Bronchial epithelial cell (primary cell): ENCODE results near the gene WDR81. TPM values are rescaled to one million over a fixed set of nuclear protein-coding genes. Genes with fewer than 3 reads are reported as not detected.
A peak's percentile ranks its signal among the peaks of the same experiment; 100 is the strongest.

Experiments
- DNase-seq: peaks from one replicate; pipeline ENCODE4 v3.0.0-alpha.2; 2010; ENCODE audit warnings: low read depth
- FAIRE-seq: peaks from 2 replicates; lab custom pipeline; 2011; peaks lifted over from hg19 to GRCh38; lab: Jason Lieb, UNC
- H3K27me3 ChIP-seq: 2 replicates; pipeline ENCODE4 v1.5.1; 2011; ENCODE audit warnings: low read length; ENCODE audit not compliant: control insufficient read depth, insufficient read depth
- H3K36me3 ChIP-seq: 2 replicates; pipeline ENCODE4 v1.5.1; 2011; ENCODE audit warnings: low read length; ENCODE audit not compliant: control insufficient read depth, insufficient read depth
- H3K4me3 ChIP-seq: 2 replicates; pipeline ENCODE4 v1.5.1; 2011; ENCODE audit warnings: mild to moderate bottlenecking, low read depth, low read length, control low read depth
- total RNA-seq: library from RNA; depleted of rRNA; stranded (reverse); fragments of >200 nt; gene quantifications from 2 replicates; pipeline ENCODE4 v1.2.1, GENCODE V29; 2014
- TF ChIP-seq, protein P1 (sequence below): IDR thresholded peaks from 2 replicates; pipeline ENCODE4 v1.5.1; 2011; ENCODE audit warnings: mild to moderate bottlenecking, moderate library complexity, low read length, control low read depth, inconsistent platforms; ENCODE audit not compliant: insufficient read depth, severe bottlenecking

Gene WDR81
- total RNA-seq, 1 donor from 2014 or later = 21.6 TPM

DNA sequence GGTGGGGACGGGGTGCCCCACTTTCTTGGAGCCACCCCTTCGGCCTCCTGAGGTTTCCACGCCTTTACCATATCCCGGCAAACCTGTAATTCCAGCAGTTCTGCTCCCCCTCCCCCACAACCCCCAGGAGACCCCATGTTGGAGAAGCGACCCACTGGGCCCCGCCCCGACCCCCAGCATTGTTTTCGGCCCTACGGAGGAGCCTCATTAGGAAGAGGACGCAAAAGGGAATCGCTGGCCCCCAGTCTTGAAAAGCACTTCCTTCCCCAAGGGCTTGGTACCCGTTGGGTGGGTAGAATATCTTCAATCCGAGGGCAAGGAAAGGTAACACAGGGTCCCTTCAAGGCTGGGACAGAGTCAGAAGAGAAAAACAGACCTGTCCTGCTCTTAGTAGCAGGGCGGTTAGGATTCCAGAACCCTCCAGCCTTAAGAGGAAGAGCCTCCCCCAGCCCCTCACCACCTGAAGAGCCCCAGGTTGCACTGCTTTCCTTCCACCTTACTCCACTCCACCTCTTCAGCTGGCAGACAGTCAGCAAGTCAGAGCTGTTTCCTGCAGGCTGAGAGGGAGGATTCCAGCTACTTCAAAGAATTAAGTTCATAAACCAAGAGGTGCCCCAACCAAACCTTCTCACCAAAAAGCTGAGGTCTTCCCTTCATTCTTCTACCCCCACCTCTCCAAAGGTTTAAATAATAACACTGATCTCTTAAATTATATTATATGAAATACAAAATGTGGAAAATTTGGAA is 13.5 kb upstream of the WDR81 start:
- H3K36me3 ChIP-seq = peaks cover 29% of the 10 kb centered on the region
- no peaks in the 10 kb centered on the region for H3K27me3 ChIP-seq
- TF ChIP-seq, protein P1, sequence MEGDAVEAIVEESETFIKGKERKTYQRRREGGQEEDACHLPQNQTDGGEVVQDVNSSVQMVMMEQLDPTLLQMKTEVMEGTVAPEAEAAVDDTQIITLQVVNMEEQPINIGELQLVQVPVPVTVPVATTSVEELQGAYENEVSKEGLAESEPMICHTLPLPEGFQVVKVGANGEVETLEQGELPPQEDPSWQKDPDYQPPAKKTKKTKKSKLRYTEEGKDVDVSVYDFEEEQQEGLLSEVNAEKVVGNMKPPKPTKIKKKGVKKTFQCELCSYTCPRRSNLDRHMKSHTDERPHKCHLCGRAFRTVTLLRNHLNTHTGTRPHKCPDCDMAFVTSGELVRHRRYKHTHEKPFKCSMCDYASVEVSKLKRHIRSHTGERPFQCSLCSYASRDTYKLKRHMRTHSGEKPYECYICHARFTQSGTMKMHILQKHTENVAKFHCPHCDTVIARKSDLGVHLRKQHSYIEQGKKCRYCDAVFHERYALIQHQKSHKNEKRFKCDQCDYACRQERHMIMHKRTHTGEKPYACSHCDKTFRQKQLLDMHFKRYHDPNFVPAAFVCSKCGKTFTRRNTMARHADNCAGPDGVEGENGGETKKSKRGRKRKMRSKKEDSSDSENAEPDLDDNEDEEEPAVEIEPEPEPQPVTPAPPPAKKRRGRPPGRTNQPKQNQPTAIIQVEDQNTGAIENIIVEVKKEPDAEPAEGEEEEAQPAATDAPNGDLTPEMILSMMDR = no peak
- no peak for FAIRE-seq
- DNase-seq = peak; percentile 44
- peak overlapping the region; percentile 75 for H3K4me3 ChIP-seq

DNA sequence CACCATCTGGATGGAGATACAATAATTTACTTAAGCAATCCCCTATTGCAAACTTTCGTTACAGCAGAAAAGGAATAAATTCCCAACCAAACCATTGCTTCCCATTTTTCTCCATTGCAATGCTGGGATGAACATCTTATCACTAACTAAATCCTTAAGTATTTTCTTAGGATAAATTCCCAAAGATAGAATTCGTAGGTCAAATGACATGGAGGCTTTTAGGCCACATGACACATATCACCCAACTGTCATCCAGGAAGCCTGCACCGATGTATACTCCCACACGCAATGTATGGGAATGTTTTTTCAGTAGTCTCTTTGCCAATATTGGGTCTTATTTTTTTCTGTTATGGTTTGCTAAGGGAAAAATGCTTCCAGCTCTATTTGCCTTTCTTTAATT is 12.7 kb upstream of the WDR81 start:
- DNase-seq (no peak), FAIRE-seq (no peak)
- H3K27me3 ChIP-seq = no peaks in the 10 kb centered on the region
- H3K4me3 ChIP-seq = no peak overlapping the region
- peaks cover 29% of the 10 kb centered on the region for H3K36me3 ChIP-seq
- TF ChIP-seq, protein P1 = no peak

DNA sequence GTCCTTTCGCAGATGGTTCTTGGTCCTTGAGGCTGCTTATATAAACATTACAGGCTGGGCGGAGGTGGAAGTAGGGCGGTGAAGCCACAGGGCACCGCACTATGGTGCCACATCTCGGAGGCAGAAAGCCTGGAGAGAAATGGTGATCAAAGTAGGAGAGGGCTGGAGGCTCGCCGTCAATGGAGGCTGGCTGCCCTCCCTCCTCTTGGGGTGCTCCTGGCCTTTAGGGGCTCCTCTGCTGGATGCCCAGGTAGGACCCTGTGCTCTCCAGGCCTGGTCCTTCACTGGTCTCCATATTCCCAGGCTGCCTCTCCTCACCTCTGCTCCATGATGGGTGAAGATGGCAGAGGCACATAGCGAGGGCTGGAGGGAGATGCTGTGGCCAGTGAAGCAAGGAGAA is 12.2 kb upstream of the WDR81 start:
- H3K4me3 ChIP-seq = no peak overlapping the region
- FAIRE-seq (no peak), DNase-seq (no peak)
- no peaks in the 10 kb centered on the region for H3K27me3 ChIP-seq
- TF ChIP-seq, protein P1 = no peak
- H3K36me3 ChIP-seq = peaks cover 29% of the 10 kb centered on the region

DNA sequence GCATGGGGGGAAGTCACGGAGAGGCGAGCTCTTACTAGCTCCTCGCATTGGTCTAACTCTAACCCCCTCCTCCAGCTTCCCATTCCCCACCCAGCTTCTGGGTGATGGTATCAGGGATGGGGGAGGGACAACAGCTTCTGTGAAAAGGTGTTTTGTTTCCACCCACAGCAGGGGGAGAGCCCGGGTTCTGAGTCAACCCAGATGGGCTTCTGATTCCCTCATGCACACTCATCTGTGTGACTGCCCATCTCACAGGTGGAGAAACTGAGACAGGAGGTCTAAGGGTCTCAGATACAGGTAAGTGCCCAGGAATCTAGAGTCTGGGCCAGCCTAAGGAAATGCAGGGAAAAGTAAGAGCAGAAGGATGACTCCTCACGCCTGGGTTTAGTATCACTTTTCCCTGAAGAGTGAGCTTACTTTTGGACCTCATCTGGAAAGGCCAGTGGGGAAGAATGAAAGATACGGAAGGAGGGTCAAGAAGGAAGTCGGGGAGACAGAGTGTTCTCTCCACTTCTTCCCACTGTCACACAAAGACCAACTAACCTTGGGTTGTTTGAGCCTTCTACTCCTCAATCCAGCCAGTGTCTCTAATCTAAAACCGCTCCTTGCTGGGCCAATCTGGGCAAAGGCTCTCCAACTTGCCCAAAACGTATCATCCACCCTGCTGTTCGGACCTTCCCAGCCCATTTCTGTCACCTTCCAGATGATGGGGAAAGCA is 11.2 kb upstream of the WDR81 start:
- no peaks in the 10 kb centered on the region for H3K27me3 ChIP-seq
- H3K36me3 ChIP-seq = peaks cover 27% of the 10 kb centered on the region
- DNase-seq (no peak), FAIRE-seq (no peak)
- TF ChIP-seq, protein P1 = no peak
- no peak overlapping the region for H3K4me3 ChIP-seq

DNA sequence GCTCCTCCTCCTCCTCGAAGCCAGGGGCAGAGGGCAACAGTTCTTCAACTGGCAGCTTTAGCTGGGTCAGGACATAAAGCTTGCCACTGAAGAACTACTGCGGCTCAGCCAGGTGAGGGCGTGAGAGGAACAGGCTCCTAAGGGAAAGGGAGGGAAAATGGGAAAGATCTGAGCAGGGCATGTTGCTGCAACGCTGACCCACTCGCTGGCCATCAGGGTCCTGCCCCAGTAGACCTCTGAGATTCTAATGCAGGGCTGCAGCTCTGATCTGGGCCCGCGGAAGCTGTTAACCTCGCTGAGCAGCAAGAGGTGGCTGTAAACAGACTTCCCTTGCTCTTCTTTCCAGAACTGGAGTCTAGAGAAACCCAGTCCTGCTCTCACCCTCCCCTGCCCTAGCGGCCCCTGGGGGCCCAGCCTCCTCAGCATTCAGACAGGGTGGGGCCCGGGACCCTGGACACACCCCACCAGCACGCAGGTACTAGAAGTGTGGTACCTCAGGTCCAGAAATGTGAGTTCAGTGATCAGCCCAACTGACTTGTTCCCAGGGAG is 10.6 kb upstream of the WDR81 start:
- DNase-seq (peak; percentile 41), FAIRE-seq (no peak)
- Histone ChIP-seq H3K4me3 (peak overlapping the region; percentile 87), H3K36me3 (peaks cover 25% of the 10 kb centered on the region), H3K27me3 (no peaks in the 10 kb centered on the region)
- TF ChIP-seq, protein P1 = peak; percentile 62
